H9 (cell line): ENCODE measurements around the gene EDDM3A. TPM values are rescaled to one million over a fixed set of nuclear protein-coding genes. Genes with fewer than 3 reads are reported as not detected.

Experiments
- DNase-seq: peaks from one replicate; pipeline ENCODE4 v3.0.0-alpha.2; 2017
- H2AFZ ChIP-seq: one replicate; pipeline ENCODE4 v1.6.1; 2013; ENCODE audit warnings: mild to moderate bottlenecking, low read length, control low read depth, moderate library complexity
- H2AK5ac ChIP-seq: 2 replicates; pipeline ENCODE4 v1.6.1; 2013; ENCODE audit warnings: low read length, control low read depth, mixed read lengths; ENCODE audit not compliant: insufficient read length
- H2BK120ac ChIP-seq: one replicate; pipeline ENCODE4 v1.6.1; 2013; ENCODE audit warnings: low read depth, mild to moderate bottlenecking, low read length, control low read depth, inconsistent platforms; ENCODE audit not compliant: poor library complexity, severe bottlenecking
- H2BK12ac ChIP-seq: 2 replicates; pipeline ENCODE4 v1.6.1; 2013; ENCODE audit warnings: low read length, control low read depth, mixed read lengths, low read depth; ENCODE audit not compliant: insufficient read length
- H2BK15ac ChIP-seq: 2 replicates; pipeline ENCODE4 v1.6.1; 2013; ENCODE audit warnings: low read depth, low read length, control low read depth
- H2BK20ac ChIP-seq: one replicate; pipeline ENCODE4 v1.6.1; 2013; ENCODE audit warnings: low read depth, mild to moderate bottlenecking, low read length, control low read depth, inconsistent platforms; ENCODE audit not compliant: poor library complexity, severe bottlenecking
- H2BK5ac ChIP-seq: 2 replicates; pipeline ENCODE4 v1.6.1; 2013; ENCODE audit warnings: low read length, control low read depth, mixed read lengths; ENCODE audit not compliant: insufficient read length
- H3K14ac ChIP-seq: 2 replicates; pipeline ENCODE4 v1.6.1; 2013; ENCODE audit warnings: low read length, control low read depth; ENCODE audit not compliant: insufficient read depth
- H3K18ac ChIP-seq: 2 replicates; pipeline ENCODE4 v1.6.1; 2013; ENCODE audit warnings: low read depth, mild to moderate bottlenecking, mixed read lengths, low read length, control low read depth; ENCODE audit not compliant: insufficient read length
- H3K23ac ChIP-seq: 2 replicates; pipeline ENCODE4 v1.6.1; 2013; ENCODE audit warnings: low read length, control low read depth, mixed read lengths, low read depth; ENCODE audit not compliant: insufficient read length
- H3K23me2 ChIP-seq: 2 replicates; pipeline ENCODE4 v1.6.1; 2013; ENCODE audit warnings: low read depth, mild to moderate bottlenecking, mixed read lengths, low read length, control low read depth; ENCODE audit not compliant: insufficient read length, poor library complexity, severe bottlenecking
- H3K27ac ChIP-seq: 2 replicates; pipeline ENCODE4 v1.5.1; 2013; ENCODE audit warnings: low read length, control low read depth, mixed read lengths, low read depth; ENCODE audit not compliant: insufficient read length
- H3K27me3 ChIP-seq: 2 replicates; pipeline ENCODE4 v1.6.1; 2013; ENCODE audit warnings: low read length, control low read depth, inconsistent platforms; ENCODE audit not compliant: insufficient read depth
- H3K4ac ChIP-seq: 2 replicates; pipeline ENCODE4 v1.6.1; 2013; ENCODE audit warnings: low read depth, mild to moderate bottlenecking, control low read depth, inconsistent platforms, low read length, moderate library complexity
- H3K4me1 ChIP-seq: 2 replicates; pipeline ENCODE4 v1.6.1; 2013; ENCODE audit warnings: low read length, control low read depth, inconsistent platforms; ENCODE audit not compliant: insufficient read depth
- H3K4me2 ChIP-seq: 2 replicates; pipeline ENCODE4 v1.6.1; 2013; ENCODE audit warnings: low read length, control low read depth, mixed read lengths; ENCODE audit not compliant: insufficient read length, insufficient read depth
- H3K56ac ChIP-seq: 2 replicates; pipeline ENCODE4 v1.6.1; 2013; ENCODE audit warnings: low read depth, mild to moderate bottlenecking, mixed read lengths, low read length, control low read depth; ENCODE audit not compliant: insufficient read length
- H3K79me1 ChIP-seq: 2 replicates; pipeline ENCODE4 v1.6.1; 2013; ENCODE audit warnings: low read depth, mild to moderate bottlenecking, moderate library complexity, low read length, control low read depth, inconsistent platforms; ENCODE audit not compliant: insufficient read depth, poor library complexity, severe bottlenecking
- H3K79me2 ChIP-seq: 2 replicates; pipeline ENCODE4 v1.6.1; 2013; ENCODE audit warnings: low read length, control low read depth, inconsistent platforms; ENCODE audit not compliant: insufficient read depth
- H3K9ac ChIP-seq: 2 replicates; pipeline ENCODE4 v1.6.1; 2013; ENCODE audit warnings: low read length, control low read depth, mixed read lengths; ENCODE audit not compliant: insufficient read length; ENCODE audit errors: extremely low read depth
- H3K9me3 ChIP-seq: one replicate; pipeline ENCODE4 v1.6.1; 2013; ENCODE audit warnings: low read depth, low read length, inconsistent platforms; ENCODE audit not compliant: control insufficient read depth
- H3T11ph ChIP-seq: one replicate; pipeline ENCODE4 v1.6.1; 2013; ENCODE audit warnings: mild to moderate bottlenecking, low read length, control low read depth, inconsistent platforms
- H4K20me1 ChIP-seq: one replicate; pipeline ENCODE4 v1.6.1; 2013; ENCODE audit not compliant: control insufficient read depth, insufficient read length, insufficient read depth
- H4K5ac ChIP-seq: 2 replicates; pipeline ENCODE4 v1.6.1; 2013; ENCODE audit warnings: low read depth, mild to moderate bottlenecking, mixed read lengths, low read length, control low read depth; ENCODE audit not compliant: insufficient read length
- H4K8ac ChIP-seq: replicated peaks from 2 replicates; pipeline ENCODE4 v1.6.1; 2013; ENCODE audit warnings: low read length, control low read depth, mixed read lengths, low read depth; ENCODE audit not compliant: insufficient read length
- H4K91ac ChIP-seq: 2 replicates; pipeline ENCODE4 v1.6.1; 2013; ENCODE audit warnings: low read depth, mild to moderate bottlenecking, moderate library complexity, mixed read lengths, low read length, control low read depth; ENCODE audit not compliant: insufficient read length
- H3K27ac Mint-ChIP-seq, 3 experiments: 2 replicates in 2 of 3; 3 replicates in 1 of 3; pipeline ENCODE4 v1.8.0; 2020 to 2021; ENCODE audit warnings: mixed read lengths in 3 of 3, mild to moderate bottlenecking in 1 of 3, moderate library complexity in 1 of 3
- H3K27me3 Mint-ChIP-seq: 2 replicates; pipeline ENCODE4 v1.8.0; 2021; ENCODE audit warnings: low read depth, mild to moderate bottlenecking, moderate library complexity, mixed read lengths
- H3K36me3 Mint-ChIP-seq, 3 experiments: 2 replicates in 2 of 3; 3 replicates in 1 of 3; pipeline ENCODE4 v1.8.0; 2020 to 2021; ENCODE audit warnings: low read depth in 3 of 3, mixed read lengths in 3 of 3; ENCODE audit not compliant: insufficient read depth in 1 of 3
- H3K4me1 Mint-ChIP-seq, 2 experiments: 2 replicates each; pipeline ENCODE4 v1.8.0; 2020; ENCODE audit warnings: mixed read lengths in 2 of 2
- H3K4me3 Mint-ChIP-seq, 2 experiments: 2 replicates in 1 of 2; 3 replicates in 1 of 2; pipeline ENCODE4 v1.8.0; 2020 to 2021; ENCODE audit warnings: mild to moderate bottlenecking in 2 of 2, mixed read lengths in 2 of 2, moderate library complexity in 1 of 2
- H3K9me3 Mint-ChIP-seq, 2 experiments: 2 replicates in 1 of 2; 3 replicates in 1 of 2; pipeline ENCODE4 v1.8.0; 2020; ENCODE audit warnings: mild to moderate bottlenecking in 2 of 2, mixed read lengths in 2 of 2, moderate library complexity in 1 of 2
- CTCF ChIP-seq: fragments of 200-600 bp; sonication (generic); conservative IDR thresholded peaks from 3 replicates; pipeline ENCODE4 v1.8.0; 2021; ENCODE audit warnings: antibody characterized with exemption, mild to moderate bottlenecking
- WGBS: extraction: QIAGEN DNeasy Blood & Tissue Kit; methylation state at CpG from one replicate; pipeline ENCODE4 v1.1.7; 2013; ENCODE audit warnings: missing lambda C conversion rate, low lambda C conversion rate, mixed read lengths; ENCODE audit not compliant: insufficient read length; ENCODE audit errors: extremely low coverage; 5-methylcytosine and 5-hydroxymethylcytosine counted together
- total RNA-seq: library from RNA; stranded (reverse); gene quantifications from 2 replicates; pipeline ENCODE4 v1.2.1, GENCODE V29; 2021

EDDM3A gene
- total RNA-seq, 1 experiment from 2014 or later, result not detected

DNA sequence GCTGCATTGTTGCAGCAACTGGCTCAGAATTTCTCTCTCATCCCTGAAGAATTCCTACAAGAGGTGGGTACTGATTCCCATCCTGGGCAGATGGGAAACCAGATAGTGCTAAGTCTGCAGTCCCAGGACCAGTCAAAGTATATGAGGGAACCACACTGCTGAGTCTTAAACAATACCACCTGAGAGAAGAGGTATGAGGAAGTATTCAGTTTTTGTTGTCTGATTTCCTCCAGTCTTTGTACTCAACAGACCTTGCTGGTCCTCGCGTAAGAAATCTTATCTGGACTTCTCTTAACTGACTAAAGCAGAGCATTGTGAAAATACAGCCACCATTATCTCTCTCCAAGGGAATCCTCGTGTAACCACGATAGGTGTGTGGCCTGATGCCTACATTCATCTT lies 3.6 kb upstream of the EDDM3A start:
- no peaks in the 10 kb centered on the region for H3K23me2 ChIP-seq
- H3K27ac ChIP-seq, result no peak overlapping the region
- no peak overlapping the region for H3T11ph ChIP-seq
- H3K9ac ChIP-seq, result no peak overlapping the region
- no peak overlapping the region for H2AFZ ChIP-seq
- Mint-ChIP-seq H3K4me3 (no peak overlapping the region), H3K27ac (no peak overlapping the region), H3K36me3 (no peaks in the 10 kb centered on the region), H3K4me1 (peaks cover 2 to 5% of the 10 kb centered on the region in 2 experiments; a peak in 1 of 4 replicates), H3K27me3 (no peaks in the 10 kb centered on the region; the same call in 1 of the 2 replicates), H3K9me3 (no peaks in the 10 kb centered on the region)
- H2AK5ac ChIP-seq, result no peak overlapping the region
- no peaks in the 10 kb centered on the region for H3K79me1 ChIP-seq
- H3K4ac ChIP-seq, result no peak overlapping the region
- no CpG with 5 or more reads among the region's 4 CpGs for WGBS
- DNase-seq, result no peak
- H2BK12ac ChIP-seq, result no peak overlapping the region
- no peak for TF ChIP-seq CTCF
- H4K20me1 ChIP-seq, result no peaks in the 10 kb centered on the region
- no peak overlapping the region for H3K14ac ChIP-seq
- H3K27me3 ChIP-seq, result no peaks in the 10 kb centered on the region
- H4K91ac ChIP-seq, result no peak overlapping the region
- H4K5ac ChIP-seq, result no peak overlapping the region
- no peak overlapping the region for H4K8ac ChIP-seq
- H2BK15ac ChIP-seq, result no peak overlapping the region
- H3K9me3 ChIP-seq, result no peaks in the 10 kb centered on the region
- H2BK120ac ChIP-seq, result no peak overlapping the region
- H2BK5ac ChIP-seq, result no peak overlapping the region
- no peaks in the 10 kb centered on the region for H3K79me2 ChIP-seq
- no peak overlapping the region for H3K4me2 ChIP-seq
- H2BK20ac ChIP-seq, result no peak overlapping the region
- H3K23ac ChIP-seq, result no peak overlapping the region
- H3K4me1 ChIP-seq, result no peaks in the 10 kb centered on the region
- no peak overlapping the region for H3K56ac ChIP-seq
- H3K18ac ChIP-seq, result no peak overlapping the region
